ENCODE measurements around the gene NTM.

The NTM gene

DNA sequence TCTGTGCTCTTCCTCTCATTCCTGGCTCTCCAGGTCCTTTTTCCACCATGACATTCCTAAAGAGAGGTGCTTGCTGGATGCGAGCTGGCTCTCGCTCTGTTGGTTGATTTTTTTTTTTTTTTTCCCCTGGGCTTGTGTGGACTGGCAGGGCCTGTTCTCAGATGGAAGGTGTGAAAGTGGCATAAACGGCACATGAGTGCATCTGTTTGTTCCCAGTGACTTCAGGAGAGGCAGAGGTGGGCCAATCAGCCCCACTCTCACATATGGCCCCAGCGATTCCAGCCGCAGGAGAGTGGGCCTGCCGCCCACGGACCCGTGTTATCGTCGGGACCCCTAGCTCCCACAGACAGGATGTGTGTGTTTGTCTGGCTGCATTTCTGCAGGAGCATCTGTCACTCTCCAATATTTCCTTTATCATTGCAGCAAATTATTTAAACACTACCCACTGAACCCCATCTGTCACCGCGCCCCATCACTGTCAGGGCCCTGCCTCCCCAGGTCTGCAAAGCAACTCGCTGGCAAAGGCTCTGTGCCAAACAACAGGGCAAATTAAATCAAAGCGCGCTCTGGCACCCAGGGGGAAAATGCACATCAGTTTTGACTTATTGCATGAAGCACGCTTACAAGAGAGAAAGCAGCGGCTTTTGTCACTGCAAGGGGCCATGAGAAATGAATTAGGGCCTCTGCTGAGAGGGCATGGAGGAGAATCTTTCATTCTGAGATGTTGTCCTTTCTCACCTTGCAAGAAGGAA, 886.3 kb downstream of the NTM start:
- no peak for DNase-seq

DNA sequence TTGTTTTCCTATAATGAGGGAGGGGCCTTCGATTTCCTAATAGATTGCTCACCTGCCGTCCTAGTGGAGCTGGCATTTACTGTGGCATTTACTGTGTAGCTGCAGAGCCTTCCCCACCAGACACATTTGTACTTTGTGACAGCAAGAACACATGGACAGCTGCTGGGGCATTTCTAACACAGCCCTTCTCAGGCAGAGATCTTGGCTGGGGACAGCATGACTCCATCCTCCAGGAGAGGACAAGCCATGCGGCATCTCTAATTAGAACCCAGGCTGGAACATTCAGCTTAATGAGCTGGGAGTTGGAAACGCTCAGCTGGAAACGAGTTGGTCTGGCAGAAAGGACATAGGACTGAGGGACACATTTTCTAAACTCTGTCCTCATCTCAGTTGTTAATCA, 887.5 kb downstream of the NTM start:
- no peak for DNase-seq

DNA sequence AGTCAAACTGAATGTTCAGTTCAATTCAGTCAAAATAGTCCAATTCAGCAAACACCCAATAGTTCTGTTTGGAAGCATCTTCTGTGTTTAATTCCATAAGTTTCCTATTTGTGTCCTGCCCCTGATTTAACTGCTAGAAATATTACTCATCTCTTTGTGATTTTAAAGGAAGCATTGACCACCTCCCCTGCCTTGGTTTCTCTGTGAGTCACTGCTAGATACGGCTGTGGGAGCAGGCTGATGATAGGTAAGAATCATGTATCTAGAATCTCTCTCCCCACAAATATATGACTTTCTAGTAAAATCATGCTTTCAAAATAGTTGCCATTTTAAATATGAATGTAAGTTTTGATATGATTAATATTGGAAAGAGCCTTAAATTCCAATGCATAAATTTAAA, 888.5 kb downstream of the NTM start:
- no peak for DNase-seq

DNA sequence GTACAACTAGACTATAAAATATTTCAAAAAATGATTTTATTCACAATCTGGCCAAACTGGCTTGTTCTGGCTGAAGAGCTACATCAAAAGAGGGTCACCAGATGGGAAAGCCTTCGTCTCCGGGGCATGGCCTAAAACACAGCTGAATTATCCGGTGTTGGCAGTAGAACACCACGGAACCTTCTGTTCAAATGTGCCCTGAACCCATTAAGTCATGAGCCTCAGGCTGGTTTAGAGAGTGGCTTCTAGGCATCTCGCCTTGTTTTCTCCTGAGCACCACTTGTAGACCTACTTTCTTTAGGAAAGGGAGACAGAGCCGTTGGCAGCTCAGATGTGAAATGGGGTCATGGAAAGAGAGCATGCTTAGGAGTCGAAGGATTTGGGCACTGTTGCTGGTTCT, 890.2 kb downstream of the NTM start:
- no peak for DNase-seq

DNA sequence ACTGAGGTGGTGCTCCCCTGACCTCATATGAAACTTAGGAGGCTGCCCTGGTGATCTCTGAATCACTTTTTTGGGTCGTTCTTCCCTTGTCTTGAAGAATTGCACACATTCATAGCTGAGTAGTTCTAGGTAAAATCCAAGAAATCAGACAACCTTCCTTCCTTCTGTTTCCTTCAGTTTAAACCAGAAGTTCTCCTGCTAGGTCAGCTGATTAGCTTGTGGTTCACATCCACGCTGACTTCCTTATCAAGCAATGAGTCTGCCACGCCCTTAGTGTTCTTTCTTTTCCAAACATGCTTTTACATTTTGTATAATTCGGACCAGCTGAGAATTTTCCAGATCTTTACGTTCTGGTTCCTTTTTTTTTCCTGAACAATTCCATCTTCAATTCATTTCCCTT, 892.8 kb downstream of the NTM start:
- peak; percentile 35 for DNase-seq

DNA sequence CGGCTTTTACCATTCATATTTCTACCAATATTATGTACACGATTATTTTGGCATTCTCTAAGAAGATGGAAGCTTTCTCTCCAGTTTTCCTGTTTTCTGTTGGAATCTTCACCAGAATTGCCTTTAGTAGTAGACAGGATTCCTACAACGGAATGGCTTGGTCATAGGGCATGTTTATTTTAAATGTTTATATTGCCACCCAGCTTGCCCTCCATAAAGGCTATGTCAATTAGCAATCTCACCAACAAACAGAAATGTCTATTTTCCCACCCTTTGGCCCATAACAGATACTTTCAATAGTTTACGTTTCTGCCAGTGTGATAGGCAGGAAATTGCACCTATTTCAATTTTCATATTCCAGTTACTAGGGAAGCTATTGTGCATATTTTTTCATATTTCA, 893.5 kb downstream of the NTM start:
- DNase-seq: no peak

DNA sequence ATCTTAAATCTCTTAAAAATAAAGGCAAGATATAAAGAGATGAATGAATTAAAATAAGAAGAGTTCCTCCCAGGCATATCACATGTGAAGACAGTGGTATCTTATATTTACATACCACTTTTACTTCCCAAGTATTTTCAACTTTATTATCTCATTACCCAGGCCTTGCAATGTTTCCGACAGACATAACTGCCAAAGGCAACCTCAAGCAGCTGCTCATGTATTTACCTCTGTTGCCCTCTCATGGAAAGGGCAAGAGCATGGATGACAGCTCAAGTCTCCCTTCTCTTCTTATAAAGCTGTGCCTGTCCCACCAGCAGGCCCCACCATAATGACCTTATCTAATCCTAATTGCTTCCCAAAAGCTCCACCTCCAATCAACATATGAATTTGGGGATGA, 894.2 kb downstream of the NTM start:
- peak; percentile 35 for DNase-seq

DNA sequence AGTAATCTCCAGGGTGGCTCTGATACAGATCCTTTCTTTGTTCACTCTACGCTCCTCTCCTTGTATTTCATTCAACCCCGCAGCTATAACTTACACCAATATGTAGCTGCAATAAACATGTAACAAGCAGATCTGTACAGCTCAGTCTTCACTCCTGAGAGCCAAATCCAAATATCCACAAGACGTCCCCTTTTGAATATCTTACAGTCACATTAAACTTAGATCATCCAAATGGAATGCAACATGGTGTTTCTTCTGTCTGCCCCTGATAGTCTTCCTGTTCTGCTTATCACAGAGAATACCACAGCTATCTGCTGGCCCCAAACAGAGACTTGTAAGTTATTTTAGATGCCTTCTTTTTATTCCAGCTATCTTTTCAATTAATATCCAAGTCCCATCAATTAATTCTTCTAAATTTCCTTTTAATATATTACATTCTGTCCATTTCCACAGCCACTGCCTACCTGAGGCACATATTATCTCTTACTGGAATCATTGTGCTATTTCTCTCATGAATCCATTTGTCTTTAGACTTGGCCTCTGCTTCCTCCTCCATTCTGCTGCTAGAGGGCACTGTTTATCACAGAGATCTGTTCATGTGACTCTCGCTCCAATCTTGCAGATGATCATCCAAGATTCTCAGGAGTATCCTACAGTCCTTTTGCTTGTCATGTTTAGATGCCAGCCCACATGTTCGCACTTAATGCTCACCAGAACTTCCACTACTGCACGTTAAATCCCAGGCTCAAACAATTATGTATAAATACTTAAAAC, 908.6 kb downstream of the NTM start:
- DNase-seq: no peak

DNA sequence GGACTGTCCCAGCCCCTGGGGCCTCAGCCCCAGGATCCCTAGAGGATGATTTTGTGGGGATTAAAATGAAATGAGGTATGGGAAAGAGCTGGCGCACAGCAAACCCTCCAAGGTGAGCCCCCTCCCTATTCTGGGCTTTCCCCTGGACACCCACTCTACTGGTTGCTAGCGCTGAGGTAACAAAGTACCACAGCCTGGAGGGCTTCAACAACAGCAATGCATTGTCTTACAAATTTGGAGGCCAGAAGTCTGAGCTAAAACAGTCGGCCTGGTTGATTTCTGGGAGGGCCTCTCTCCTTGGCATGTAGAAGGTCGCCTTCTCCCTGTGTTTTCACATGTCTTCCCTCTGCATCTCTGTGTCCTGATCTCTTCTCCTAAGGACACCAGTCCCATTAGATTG, 913.6 kb downstream of the NTM start:
- DNase-seq: no peak

DNA sequence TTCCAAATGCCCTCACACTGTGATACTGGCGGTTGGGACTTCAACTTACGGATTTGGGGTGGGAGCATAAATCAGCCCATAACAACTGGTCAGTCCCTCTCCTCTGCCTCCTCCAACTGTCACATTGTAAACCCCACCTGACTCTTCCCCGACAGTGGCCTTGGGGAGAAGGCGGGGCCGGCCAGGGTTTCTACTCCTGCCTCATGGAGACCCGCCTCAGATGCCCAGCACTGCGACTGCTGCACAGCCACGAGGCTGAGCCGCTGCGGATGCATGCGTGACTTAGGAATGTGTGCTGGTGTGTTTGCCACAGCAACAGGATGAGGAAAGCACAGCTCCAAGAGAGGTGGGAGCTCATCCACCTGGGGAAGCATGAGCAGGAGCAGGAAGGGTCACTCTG, 914.2 kb downstream of the NTM start:
- DNase-seq: no peak

DNA sequence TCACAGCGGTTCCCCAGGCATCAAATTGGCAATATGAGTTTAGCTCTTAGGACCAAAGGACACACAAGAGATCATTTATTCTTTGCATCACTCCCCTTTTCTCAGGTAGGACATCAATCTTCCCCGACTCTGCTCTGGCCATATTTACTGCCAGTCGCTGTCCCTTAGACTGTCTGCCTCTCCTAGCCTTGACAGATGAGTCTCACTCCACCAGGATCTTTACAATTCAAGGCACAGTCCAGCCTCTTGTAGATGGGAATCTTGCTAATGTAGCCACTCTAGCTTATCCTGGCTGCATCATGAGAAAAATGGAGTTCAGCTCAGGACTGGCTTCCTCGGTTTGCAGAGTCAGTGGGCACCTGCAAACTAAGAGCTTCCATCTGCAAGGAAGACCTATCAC, 915.2 kb downstream of the NTM start:
- no peak for DNase-seq

DNA sequence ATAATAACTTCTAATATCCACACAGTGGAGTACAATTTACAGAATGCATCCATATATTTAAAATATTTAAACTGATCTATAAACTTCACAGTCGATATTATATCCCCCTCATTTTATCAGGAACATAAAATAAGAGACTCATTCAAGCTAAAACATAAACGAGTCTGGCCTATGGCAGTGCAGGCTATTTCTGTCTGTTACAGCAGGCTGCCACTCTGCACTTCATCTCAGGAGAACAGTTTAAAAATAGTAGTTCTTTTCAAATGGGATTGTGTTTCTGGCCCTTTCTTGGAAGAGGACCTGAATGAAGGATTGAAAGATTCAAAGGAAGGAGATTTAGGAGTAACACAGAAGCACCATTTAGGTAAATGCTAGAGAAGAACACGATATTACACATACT, 915.7 kb downstream of the NTM start:
- DNase-seq: no peak

DNA sequence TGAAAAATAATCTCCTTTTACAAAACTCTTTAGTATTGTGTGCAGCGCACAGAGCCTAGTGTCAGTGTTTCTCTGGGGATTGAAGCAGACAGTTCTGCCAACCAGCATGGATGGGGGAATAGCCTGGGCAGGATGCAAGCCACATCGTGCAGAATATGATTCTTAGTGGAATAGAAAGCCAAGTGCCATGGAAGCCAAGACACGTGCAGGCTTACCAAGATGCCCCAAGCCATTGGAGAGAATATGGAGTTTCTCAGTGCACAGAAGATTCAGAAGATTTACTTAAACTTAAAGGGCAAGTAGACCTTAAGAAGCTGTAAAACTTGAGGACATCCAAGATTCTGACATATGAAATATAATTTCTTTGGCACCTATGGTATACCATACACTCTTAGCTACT, 917.6 kb downstream of the NTM start:
- no peak for DNase-seq

DNA sequence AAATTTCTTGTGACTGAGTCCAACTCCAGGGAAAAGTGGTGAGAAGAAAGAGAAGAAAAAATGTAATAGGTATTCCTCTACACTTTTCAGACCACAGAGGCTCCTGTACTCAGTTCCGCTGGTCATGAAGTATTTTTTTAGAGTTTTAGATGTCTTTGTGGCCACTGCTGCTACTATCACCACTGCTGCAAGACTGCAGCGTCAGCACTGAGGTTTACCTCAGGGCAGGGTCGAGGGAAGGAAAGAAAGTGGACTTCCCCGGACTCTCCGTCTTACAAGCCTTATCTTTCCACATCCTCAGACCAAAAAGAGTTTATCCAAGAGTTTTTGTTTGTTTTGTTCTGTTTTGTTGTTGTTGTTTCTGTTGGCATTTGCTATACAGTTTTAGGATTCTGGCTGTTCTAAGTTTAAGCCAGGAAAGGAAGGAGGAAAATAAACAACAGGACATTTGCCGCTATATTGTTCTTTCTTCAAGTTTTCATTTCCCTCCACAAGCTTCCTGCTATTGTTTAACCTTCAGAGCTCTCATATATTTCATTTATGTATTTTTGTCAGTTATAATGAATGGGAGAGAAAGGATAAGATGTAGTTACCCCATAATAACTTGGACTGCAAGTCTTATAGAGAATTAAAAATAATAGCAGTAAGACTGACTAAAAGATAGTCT, 919.3 kb downstream of the NTM start:
- no peak for DNase-seq

DNA sequence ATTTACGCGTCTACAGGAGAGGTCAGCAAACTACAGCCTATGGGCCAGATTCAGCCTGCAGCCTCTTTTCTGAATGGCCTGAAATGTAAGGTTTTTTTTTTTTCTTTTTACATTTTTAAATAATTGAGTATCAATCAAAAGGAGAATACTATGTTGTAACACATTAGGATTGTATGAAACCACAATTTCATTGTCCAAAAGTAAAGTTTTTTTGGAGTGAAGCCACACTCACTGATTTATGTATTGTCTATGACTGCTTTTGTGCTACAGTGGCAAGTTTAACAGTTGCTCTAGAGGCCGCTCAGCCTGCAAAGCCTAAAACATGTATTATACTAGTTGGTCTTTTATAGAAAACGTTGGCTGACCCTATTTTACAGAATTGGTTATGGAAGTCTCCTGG, 923.2 kb downstream of the NTM start:
- no peak for DNase-seq

DNA sequence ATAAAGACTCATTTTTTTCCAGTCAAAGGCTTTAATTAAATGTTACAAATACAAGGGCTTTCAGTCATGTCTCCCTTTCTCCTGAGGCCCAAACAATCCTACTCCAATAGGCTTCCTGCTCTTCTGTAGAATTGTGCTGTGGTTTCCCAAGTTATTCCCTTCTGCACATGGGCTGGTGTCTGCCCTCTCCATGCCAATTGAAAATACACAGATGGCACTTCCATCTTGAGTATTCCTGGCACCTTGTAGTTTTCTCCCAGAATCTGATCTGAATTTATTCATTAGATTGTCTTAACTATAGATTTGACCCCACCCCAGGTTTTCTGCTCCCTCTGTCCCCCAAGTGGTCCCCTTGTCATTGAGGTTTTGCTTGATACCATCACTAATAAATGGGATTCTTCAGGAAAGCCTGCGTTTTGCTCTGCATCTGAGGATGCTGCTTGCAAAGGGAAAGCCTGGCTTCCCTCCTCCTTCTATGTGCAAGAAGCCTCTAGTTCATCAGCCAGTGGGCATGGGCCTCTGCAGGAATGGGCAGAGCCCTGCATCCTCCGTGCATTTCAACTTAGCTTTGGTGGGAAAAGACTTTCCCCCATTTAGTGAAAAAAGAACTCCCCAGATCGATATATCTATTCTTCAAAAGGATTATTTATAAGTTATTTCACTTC, 926.7 kb downstream of the NTM start:
- DNase-seq: no peak

DNA sequence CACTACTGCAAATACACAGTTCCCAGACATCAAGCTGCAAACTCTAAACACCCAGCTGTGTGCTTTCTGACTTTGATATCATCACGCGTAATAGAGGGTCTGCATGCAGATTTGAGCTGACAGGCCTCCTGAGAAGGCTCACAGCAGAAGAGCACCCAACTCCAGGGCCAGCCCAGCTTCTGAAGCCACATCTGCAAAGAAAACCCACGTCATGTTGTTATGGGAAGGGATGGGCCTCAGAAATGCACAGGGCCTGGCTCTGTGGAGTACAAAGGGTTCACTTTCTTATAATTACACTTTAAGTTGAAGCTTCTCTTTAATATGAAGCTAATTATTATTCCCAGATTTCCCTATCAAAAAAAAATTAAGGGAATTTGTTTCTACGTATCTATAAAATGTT, 927.9 kb downstream of the NTM start:
- no peak for DNase-seq

DNA sequence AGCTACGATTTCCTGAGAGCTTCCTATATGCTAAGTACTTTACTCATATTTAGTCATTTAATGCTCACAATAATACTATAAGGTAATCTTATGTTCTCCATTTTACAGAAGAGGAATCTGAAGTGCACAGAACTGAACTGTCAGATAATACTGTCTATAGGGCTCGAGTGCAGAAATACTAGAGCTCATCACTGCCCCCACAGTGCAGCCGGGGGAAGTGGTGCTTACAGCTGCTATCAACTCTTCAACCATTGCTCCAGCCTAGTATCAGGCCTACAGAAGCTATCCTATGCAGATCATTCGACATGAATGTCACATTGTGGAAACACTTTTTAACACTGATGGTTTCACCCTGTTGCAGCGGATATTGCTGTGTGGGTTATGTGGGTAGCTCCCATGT, 929.9 kb downstream of the NTM start:
- DNase-seq: no peak

DNA sequence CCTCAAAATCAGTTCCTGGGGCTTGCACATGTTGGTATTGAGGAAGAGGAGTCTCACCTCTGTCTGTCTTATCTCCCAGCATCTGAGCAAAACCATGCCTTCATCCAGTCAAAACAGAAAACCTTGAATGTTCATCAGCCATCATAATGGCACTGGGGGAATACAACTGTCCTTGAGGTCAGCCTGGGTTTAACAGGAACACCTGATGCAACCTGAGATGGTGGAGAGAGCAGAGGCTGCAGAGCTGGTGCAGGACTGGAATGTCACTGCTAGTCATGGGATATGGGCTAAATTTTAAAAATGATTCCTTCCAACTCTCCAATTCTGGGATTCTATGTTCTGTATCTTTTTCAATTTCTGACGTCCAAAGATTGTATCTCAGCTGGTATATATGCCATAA, 931.0 kb downstream of the NTM start:
- DNase-seq: no peak

DNA sequence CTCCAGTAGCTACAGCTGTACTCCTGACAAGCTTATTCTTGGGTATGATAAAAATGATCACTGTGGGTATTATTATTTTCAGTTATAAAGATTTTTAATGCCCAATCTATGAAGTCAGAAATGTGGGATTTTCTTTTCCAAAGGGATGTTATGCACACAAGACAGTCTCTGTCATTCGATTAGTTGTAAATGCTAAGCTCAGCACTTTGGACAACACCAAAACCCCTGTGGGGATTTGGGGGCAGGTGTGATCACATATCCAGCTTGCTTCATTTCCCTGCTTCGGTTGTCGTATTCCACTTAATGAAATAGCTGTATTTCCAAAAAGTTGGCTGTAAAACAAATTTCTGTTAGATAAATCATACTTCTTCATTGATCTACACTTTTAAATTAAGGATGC, 931.5 kb downstream of the NTM start:
- DNase-seq: no peak

DNA sequence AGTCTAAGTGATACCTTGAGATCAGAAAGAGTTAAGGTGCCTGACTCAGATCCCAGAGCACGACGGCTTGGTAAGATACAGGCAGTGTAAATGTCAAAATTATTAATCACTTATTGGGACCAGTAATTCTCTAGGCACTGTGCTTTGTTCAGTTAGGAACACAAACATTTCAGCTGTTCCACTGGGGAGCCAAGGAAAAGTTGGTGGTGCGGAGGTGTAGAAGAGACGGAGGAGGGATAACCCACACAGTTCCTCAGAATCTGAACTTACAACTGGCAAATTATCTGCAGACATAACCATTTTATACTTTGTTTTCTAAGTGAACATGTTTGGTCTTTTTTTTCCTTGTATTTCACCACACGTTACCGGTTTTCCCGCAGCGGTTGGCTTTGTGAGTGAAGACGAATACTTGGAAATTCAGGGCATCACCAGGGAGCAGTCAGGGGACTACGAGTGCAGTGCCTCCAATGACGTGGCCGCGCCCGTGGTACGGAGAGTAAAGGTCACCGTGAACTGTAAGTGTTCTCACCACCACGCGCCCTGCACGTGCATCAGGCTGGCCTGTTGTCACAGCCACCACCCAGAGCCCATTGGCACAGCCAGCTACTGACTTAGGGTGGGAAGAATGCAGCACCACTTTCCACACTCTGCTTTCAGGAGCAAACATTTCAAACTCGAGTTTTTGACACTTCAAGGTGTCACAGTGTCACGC, 937.0 kb downstream of the NTM start:
- DNase-seq: no peak

DNA sequence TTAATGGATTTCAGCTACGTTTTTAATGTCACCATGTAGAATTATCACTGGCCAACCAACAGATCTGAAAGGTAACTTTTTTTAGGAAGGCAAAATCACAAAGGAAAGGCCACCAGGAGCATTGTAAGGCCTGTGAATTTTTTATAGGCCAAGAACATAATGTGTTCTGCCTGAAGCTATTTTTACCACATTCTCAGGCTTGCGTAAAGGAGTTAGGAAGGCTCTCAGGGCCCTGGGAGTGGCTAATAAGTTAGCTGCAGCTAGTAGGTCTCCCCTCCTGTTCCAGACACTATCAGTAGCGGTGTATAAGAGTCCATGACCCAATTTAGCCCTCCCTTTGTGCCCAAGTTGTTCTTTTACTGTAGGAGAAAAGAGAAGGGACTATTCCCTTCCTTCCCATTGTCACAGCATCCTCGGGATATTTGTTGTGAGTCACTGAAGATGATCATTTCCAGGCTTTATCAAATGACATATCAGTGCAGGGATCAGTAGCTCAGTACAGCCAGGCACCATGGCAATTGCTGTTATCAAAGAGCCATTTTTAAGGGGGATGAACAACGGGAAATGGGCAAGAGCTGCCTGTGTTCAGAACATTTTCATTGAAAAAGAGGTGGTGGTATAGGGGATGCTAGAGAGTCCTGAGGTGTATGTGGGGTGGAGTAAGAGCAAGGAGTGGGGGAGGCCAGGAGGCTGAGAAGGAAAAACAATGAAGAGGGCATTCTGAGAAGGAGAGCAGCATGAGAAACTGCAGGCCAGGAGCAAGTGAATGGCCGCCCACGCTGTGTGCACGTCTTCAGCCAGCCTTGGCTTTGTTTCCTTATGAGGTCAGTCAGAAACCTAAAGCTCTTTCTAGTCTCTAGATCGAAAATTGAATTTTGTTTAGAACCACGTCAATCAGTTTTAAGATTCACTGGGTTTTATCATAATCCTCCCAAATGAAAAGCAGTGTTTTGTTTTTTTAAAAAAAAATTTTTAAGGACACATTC, 940.3 kb downstream of the NTM start:
- DNase-seq: no peak
